VCaP (cell line): ENCODE results near the gene ANKRD60.

ENCODE experiments used
- H3K27ac ChIP-seq: fragments of 450-650 bp; 2 replicates; pipeline ENCODE4 v1.5.1; 2017
- CTCF ChIP-seq: fragments of 450-650 bp; conservative IDR thresholded peaks from 2 replicates; pipeline ENCODE4 v1.5.1; 2017; ENCODE audit warnings: mild to moderate bottlenecking, moderate library complexity

Gene ANKRD60

GRCh38 chr20:58192065-58192464 is 36.4 kb downstream of the ANKRD60 start:
- H3K27ac ChIP-seq, result no peak overlapping the region
- no peak for TF ChIP-seq CTCF

- TF ChIP-seq CTCF, result no peak
- no peak overlapping the region for H3K27ac ChIP-seq
Observed at GRCh38 chr20:58188527-58188926, 39.9 kb downstream of the ANKRD60 start.

- no peak overlapping the region for H3K27ac ChIP-seq
- TF ChIP-seq CTCF, result no peak
Observed at GRCh38 chr20:58184984-58185383, 43.5 kb downstream of the ANKRD60 start.

- TF ChIP-seq CTCF, result no peak
- H3K27ac ChIP-seq, result no peak overlapping the region
Observed at GRCh38 chr20:58184063-58184462, 44.4 kb downstream of the ANKRD60 start.

GRCh38 chr20:58182521-58183140 is 45.8 kb downstream of the ANKRD60 start:
- no peak for TF ChIP-seq CTCF
- H3K27ac ChIP-seq, result no peak overlapping the region

- H3K27ac ChIP-seq, result peak overlapping the region; percentile 71
Observed at GRCh38 chr20:58179432-58180099, 48.9 kb downstream of the ANKRD60 start.

GRCh38 chr20:58179083-58179431 is 49.4 kb downstream of the ANKRD60 start:
- peak overlapping the region; percentile 71 for H3K27ac ChIP-seq
- TF ChIP-seq CTCF, result no peak

More at GRCh38 chr20:58179432-58180099, 48.9 kb downstream of the ANKRD60 start:
- TF ChIP-seq CTCF, result peak; percentile 99
